NOMO-1 (cell line): ENCODE measurements around the gene OTUB1.
"Not testable (repeated sequence)": the region's sequence is repeated elsewhere in the genome, so short reads cannot be mapped to it uniquely, and the experiment has no call there.

Experiments
- DNase-seq, 2 experiments: peaks; one replicate each; lab custom pipeline; 2025; ENCODE audit not compliant: unreplicated experiment in 2 of 2; lab: John Stamatoyannopoulos, UW

Gene OTUB1

GRCh38 chr11:63986156-63986931 is at the start of gene OTUB1:
Gene OTUB1 (plus strand): TSS chr11:63986438. CDS start chr11:63986457, 19 bp downstream.
- peak; percentile 81 to 88 for DNase-seq

- DNase-seq: peak in 1 of 2 experiments; percentile 18
These were observed 48.3 kb upstream of the OTUB1 start for GRCh38 chr11:63937713-63938478.

GRCh38 chr11:63938479-63939396 is 47.5 kb upstream of the OTUB1 start, which contains the start of gene NAA40:
Gene NAA40 (plus strand): TSS chr11:63939002. CDS start chr11:63939097, 95 bp downstream.
- DNase-seq: peak; percentile 97 to 99

GRCh38 chr11:63939397-63939891 is 46.8 kb upstream of the OTUB1 start:
- DNase-seq: peak in 1 of 2 experiments; percentile 23

- peak; percentile 47 to 80 for DNase-seq
These were observed 45.5 kb upstream of the OTUB1 start for GRCh38 chr11:63940786-63941185.

GRCh38 chr11:63941901-63942300 is 44.3 kb upstream of the OTUB1 start:
- no peak for DNase-seq

GRCh38 chr11:63942803-63943202 is 43.4 kb upstream of the OTUB1 start:
- no peak for DNase-seq

GRCh38 chr11:63944987-63945386 is 41.3 kb upstream of the OTUB1 start:
- no peak for DNase-seq

- peak; percentile 14 to 49 for DNase-seq
These were observed 40.6 kb upstream of the OTUB1 start for GRCh38 chr11:63945477-63946163.

- no peak for DNase-seq
These were observed 34.3 kb upstream of the OTUB1 start for GRCh38 chr11:63951779-63952536.

GRCh38 chr11:63952570-63952969 is 33.7 kb upstream of the OTUB1 start:
- no peak for DNase-seq

GRCh38 chr11:63958008-63958407 is 28.2 kb upstream of the OTUB1 start:
- DNase-seq: no peak

- no peak for DNase-seq
These were observed 24.4 kb upstream of the OTUB1 start for GRCh38 chr11:63961608-63962412.

GRCh38 chr11:63963895-63964294 is 22.3 kb upstream of the OTUB1 start:
- DNase-seq: not testable (repeated sequence)

GRCh38 chr11:63966444-63966843 is 19.8 kb upstream of the OTUB1 start:
- no peak for DNase-seq

GRCh38 chr11:63969461-63969860 is 16.8 kb upstream of the OTUB1 start:
- no peak for DNase-seq

- DNase-seq: peak in 1 of 2 experiments; percentile 42
These were observed 15.3 kb upstream of the OTUB1 start for GRCh38 chr11:63970902-63971301.

- not testable (repeated sequence) for DNase-seq
These were observed 12.4 kb upstream of the OTUB1 start for GRCh38 chr11:63973912-63974258.
